HepG2 (cell line): ENCODE data around the gene NDUFS7. TPM values are rescaled to one million over a fixed set of nuclear protein-coding genes. Genes with fewer than 3 reads are reported as not detected.

Experiments used
- BCL3 ChIP-seq: sonication (generic); formaldehyde crosslinking; IDR thresholded peaks from 2 replicates; pipeline ENCODE4 v1.5.1; 2020; ENCODE audit warnings: mild to moderate bottlenecking, missing genetic modification reagents, moderate library complexity
- DNMT1 ChIP-seq: sonication (generic); formaldehyde crosslinking; IDR thresholded peaks from 2 replicates; pipeline ENCODE4 v1.5.1; 2020; ENCODE audit warnings: mild to moderate bottlenecking, missing genetic modification reagents
- E2F1 ChIP-seq: sonication (generic); formaldehyde crosslinking; IDR thresholded peaks from 2 replicates; pipeline ENCODE4 v1.5.0; 2020; ENCODE audit warnings: missing genetic modification reagents
- FOXO1 ChIP-seq: sonication (generic); formaldehyde crosslinking; IDR thresholded peaks from 2 replicates; pipeline ENCODE4 v1.4.0; 2020; ENCODE audit warnings: missing genetic modification reagents
- NR2F1 ChIP-seq, 2 experiments: fragments of 450-650 bp in 1 of 2; formaldehyde crosslinking in 1 of 2; IDR thresholded peaks; 2 replicates each; pipeline versions ENCODE4 v1.5.0 to v1.6.1; 2016 to 2020; ENCODE audit warnings: mild to moderate bottlenecking in 1 of 2, missing compliant biosample characterization in 1 of 2, missing genetic modification reagents in 1 of 2, moderate library complexity in 1 of 2
- RBAK ChIP-seq: sonication (generic); formaldehyde crosslinking; IDR thresholded peaks from 2 replicates; pipeline ENCODE4 v1.5.1; 2020; ENCODE audit warnings: mild to moderate bottlenecking, missing genetic modification reagents
- TEAD3 ChIP-seq: optimal IDR thresholded peaks from 2 replicates; pipeline ENCODE3; 2016; ENCODE audit warnings: borderline replicate concordance
- ZBTB38 ChIP-seq: sonication (generic); formaldehyde crosslinking; IDR thresholded peaks from 2 replicates; pipeline ENCODE4 v1.5.1; 2020; ENCODE audit warnings: mild to moderate bottlenecking, missing genetic modification reagents
- ZMYM3 ChIP-seq: sonication (generic); formaldehyde crosslinking; IDR thresholded peaks from 2 replicates; pipeline ENCODE4 v1.5.1; 2020; ENCODE audit warnings: mild to moderate bottlenecking, missing genetic modification reagents
- ZNF124 ChIP-seq: sonication (generic); formaldehyde crosslinking; IDR thresholded peaks from 2 replicates; pipeline ENCODE4 v1.4.0; 2020; ENCODE audit warnings: missing genetic modification reagents
- ZNF253 ChIP-seq: sonication (generic); formaldehyde crosslinking; IDR thresholded peaks from 2 replicates; pipeline ENCODE4 v1.8.0; 2022; ENCODE audit warnings: mild to moderate bottlenecking, missing genetic modification reagents, borderline replicate concordance
- ZNF280B ChIP-seq: sonication (generic); formaldehyde crosslinking; IDR thresholded peaks from 2 replicates; pipeline ENCODE4 v1.5.0; 2020; ENCODE audit warnings: missing genetic modification reagents, mild to moderate bottlenecking, borderline replicate concordance
- ZNF652 ChIP-seq: IDR thresholded peaks from 2 replicates; pipeline ENCODE4 v1.6.1; 2016; ENCODE audit warnings: low read depth, borderline replicate concordance
- ZNF687 ChIP-seq: sonication (generic); formaldehyde crosslinking; IDR thresholded peaks from 2 replicates; pipeline ENCODE4 v1.5.1; 2020; ENCODE audit warnings: mild to moderate bottlenecking, missing genetic modification reagents, moderate library complexity
- polyA plus RNA-seq, 8 experiments: library from polyadenylated mRNA; depleted of rRNA in 3 of 8; stranded (reverse) in 7 of 8; unstranded in 1 of 8; fragments of >200 nt; fragmentation: Illumina TruSeq in 4 of 8; extraction: Trizol in 4 of 8; gene quantifications; 2 replicates each; pipeline versions ENCODE4 v1.2.1 to v1.2.3, GENCODE V29; 2011 to 2016; ENCODE audit warnings: low read depth in 4 of 8, missing spikeins in 1 of 8, mixed read lengths in 1 of 8; ENCODE audit not compliant: insufficient read depth in 1 of 8
- total RNA-seq, 5 experiments: library from RNA; depleted of rRNA; stranded (reverse); fragments of >200 nt; fragmentation: Illumina TruSeq; extraction: Trizol; gene quantifications; 2 replicates each; pipeline ENCODE4 v1.2.3, GENCODE V29; 2016; ENCODE audit warnings: low read depth in 1 of 5

Gene NDUFS7
- total and polyA plus RNA-seq, 2 of the 13 experiments (the other 11 are each of a cell fraction or from before 2014, with no cell fraction given): 34.3 to 66.9 TPM

GRCh38 chr19:1402411-1403070 is 18.8 kb downstream of the NDUFS7 start (continued):
- TF ChIP-seq ZNF652: 0 out of 2 replicates have a peak, but pooled peaks have one; percentile 20
- TF ChIP-seq DNMT1 (CRISPR knock-in tag): peak; percentile 69; the same call in 1 of the 2 replicates
- TF ChIP-seq ZBTB38: 0 out of 2 replicates have a peak, but pooled peaks have one; percentile 34
- TF ChIP-seq E2F1: no peak
- TF ChIP-seq FOXO1: no peak
- peak; percentile 17; the same call in 1 of the 2 replicates for TF ChIP-seq ZMYM3 (CRISPR knock-in tag)
- TF ChIP-seq ZNF253: peak; percentile 39; the same call in 1 of the 2 replicates
- no peak for TF ChIP-seq ZNF124 (CRISPR knock-in tag)
- TF ChIP-seq ZNF687: peak; percentile 83
- no peak for TF ChIP-seq RBAK
- peak; percentile 20 for TF ChIP-seq TEAD3 (CRISPR knock-in tag)
- TF ChIP-seq ZNF280B: no peak
- no peak for TF ChIP-seq BCL3
- no peak for TF ChIP-seq NR2F1 (CRISPR knock-in tag; IDR thresholded peaks at IDR 0.05)
